ENCODE results near the gene DNAJA3.

The DNAJA3 gene

DNA sequence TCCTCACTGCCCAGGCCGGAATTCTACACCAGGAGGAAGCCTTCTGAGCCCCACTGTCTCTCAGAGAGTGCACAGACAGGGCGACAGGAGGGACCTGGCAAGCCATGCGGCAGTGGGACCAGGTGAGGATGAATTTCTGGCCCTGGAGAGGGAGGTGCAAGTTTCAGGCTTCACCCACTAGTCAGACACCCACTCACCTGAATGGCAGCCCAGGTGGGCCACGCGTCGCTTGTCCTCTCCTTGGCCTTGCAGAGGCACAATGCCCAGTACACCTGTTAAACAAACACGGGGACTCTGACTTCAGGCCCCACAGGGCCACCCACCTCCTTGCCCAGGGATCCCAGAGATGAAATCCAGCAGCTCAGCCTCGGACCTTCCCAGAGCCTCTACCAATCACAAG lies 13.5 kb upstream of the DNAJA3 start:
- no peaks in the 10 kb centered on the region for H3K27me3 ChIP-seq (ENCODE audit: control insufficient read depth, insufficient read depth, low read length)
- TF ChIP-seq, protein P1, sequence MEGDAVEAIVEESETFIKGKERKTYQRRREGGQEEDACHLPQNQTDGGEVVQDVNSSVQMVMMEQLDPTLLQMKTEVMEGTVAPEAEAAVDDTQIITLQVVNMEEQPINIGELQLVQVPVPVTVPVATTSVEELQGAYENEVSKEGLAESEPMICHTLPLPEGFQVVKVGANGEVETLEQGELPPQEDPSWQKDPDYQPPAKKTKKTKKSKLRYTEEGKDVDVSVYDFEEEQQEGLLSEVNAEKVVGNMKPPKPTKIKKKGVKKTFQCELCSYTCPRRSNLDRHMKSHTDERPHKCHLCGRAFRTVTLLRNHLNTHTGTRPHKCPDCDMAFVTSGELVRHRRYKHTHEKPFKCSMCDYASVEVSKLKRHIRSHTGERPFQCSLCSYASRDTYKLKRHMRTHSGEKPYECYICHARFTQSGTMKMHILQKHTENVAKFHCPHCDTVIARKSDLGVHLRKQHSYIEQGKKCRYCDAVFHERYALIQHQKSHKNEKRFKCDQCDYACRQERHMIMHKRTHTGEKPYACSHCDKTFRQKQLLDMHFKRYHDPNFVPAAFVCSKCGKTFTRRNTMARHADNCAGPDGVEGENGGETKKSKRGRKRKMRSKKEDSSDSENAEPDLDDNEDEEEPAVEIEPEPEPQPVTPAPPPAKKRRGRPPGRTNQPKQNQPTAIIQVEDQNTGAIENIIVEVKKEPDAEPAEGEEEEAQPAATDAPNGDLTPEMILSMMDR (IDR thresholded peaks at IDR 0.05) = no peak
- H3K36me3 ChIP-seq (ENCODE audit: control insufficient read depth, insufficient read depth, low read length) = no peaks in the 10 kb centered on the region
- no peak overlapping the region for H2AFZ ChIP-seq
- H3K4me2 ChIP-seq (ENCODE audit: low read length) = no peak overlapping the region
- H3K4me1 ChIP-seq = peaks cover 25% of the 10 kb centered on the region
- no peak overlapping the region for H3K9ac ChIP-seq
- no peak overlapping the region for H3K27ac ChIP-seq
- H3K79me2 ChIP-seq = no peaks in the 10 kb centered on the region
- no peak overlapping the region for H3K4me3 ChIP-seq (ENCODE audit: low read depth, low read length)
- H3K9me3 ChIP-seq (ENCODE audit: control insufficient read depth, low read length) = no peaks in the 10 kb centered on the region

GRCh38 chr16:4412854-4413253 lies 12.8 kb upstream of the DNAJA3 start:
- no peaks in the 10 kb centered on the region for H3K9me3 ChIP-seq (ENCODE audit: control insufficient read depth, low read length)
- H3K36me3 ChIP-seq (ENCODE audit: control insufficient read depth, insufficient read depth, low read length) = no peaks in the 10 kb centered on the region
- no peaks in the 10 kb centered on the region for H3K79me2 ChIP-seq
- H2AFZ ChIP-seq = no peak overlapping the region
- no peaks in the 10 kb centered on the region for H3K27me3 ChIP-seq (ENCODE audit: control insufficient read depth, insufficient read depth, low read length)
- TF ChIP-seq, protein P1 (IDR thresholded peaks at IDR 0.05) = no peak
- H3K4me3 ChIP-seq (ENCODE audit: low read depth, low read length) = no peak overlapping the region
- no peak overlapping the region for H3K9ac ChIP-seq
- peaks cover 25% of the 10 kb centered on the region for H3K4me1 ChIP-seq
- no peak overlapping the region for H3K27ac ChIP-seq
- H3K4me2 ChIP-seq (ENCODE audit: low read length) = no peak overlapping the region

DNA sequence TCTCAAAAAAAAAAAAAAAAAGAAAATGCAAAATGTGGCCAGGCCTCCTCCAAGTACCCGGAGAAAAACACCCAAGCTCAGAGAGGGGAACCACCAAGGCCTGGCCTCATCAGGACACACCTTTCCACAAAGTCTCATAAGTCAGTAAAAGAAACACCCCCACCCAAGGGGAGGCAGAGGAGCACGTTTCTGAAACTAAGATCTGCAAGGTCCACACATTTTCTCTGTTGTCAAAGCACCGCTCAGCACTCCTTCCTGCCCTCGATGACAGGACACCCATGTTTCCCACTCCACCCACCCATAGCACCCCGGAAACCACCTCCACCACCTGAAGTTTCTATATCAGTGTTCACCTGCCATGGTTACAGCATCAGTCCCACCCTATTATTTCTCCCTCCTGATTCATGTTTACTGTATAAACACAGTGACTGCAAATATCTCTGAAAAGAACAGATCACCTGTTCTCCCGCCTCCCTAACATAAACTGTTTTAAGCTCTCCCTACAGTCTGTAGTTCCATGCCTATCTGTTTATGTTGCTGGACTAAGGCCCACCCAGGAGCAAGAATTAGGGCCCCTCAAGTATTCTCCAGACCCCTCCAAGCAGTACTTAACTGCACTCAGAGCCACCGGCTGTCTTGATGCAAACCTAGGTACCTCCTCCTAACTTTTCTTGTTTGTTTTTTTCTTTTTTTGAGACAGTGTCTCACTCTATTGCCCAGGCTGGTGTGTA lies 11.3 kb upstream of the DNAJA3 start:
- H3K4me3 ChIP-seq (ENCODE audit: low read depth, low read length) = no peak overlapping the region
- H3K36me3 ChIP-seq (ENCODE audit: control insufficient read depth, insufficient read depth, low read length) = no peaks in the 10 kb centered on the region
- no peaks in the 10 kb centered on the region for H3K79me2 ChIP-seq
- H2AFZ ChIP-seq = no peak overlapping the region
- H3K9me3 ChIP-seq (ENCODE audit: control insufficient read depth, low read length) = no peaks in the 10 kb centered on the region
- H3K27me3 ChIP-seq (ENCODE audit: control insufficient read depth, insufficient read depth, low read length) = no peaks in the 10 kb centered on the region
- H3K4me1 ChIP-seq = peaks cover 22% of the 10 kb centered on the region
- H3K9ac ChIP-seq = no peak overlapping the region
- TF ChIP-seq, protein P1 (IDR thresholded peaks at IDR 0.05) = no peak
- no peak overlapping the region for H3K4me2 ChIP-seq (ENCODE audit: low read length)
- H3K27ac ChIP-seq = no peak overlapping the region

DNA sequence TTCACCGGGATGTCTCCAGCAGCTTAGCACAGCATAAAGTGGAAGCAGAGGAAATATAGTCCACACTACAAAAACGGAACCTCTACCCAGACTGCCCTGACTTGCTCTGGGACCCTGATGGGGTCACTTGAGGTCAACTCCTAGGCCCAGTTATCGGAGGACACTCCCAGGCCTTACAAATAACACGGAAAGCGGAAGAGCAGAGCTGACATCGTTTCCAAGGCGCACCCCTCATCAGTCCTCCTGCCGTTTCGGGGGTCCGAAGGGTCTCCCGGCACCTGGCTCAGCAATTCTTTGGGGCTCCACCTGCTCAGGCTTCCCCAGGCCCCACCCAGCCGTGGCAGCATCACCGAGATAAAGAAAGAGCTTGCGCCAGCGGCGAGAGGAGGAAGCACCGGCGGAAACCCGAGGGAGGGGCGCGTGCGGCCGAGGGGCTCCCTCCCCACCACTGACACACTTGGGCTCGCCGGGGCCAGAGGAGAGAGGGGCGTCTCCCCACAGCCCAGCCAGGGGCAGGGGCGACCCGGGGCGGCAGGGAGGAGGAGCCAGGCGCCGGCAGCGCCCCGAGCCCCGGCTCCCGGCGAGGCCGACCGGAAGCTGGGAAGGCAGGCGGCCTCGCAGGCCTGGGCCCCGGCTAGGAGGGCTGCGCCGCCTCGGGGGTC lies 10.0 kb upstream of the DNAJA3 start:
- Histone ChIP-seq H3K4me1 (peaks cover 9% of the 10 kb centered on the region), H3K36me3 (ENCODE audit: control insufficient read depth, insufficient read depth, low read length) (no peaks in the 10 kb centered on the region), H2AFZ (peak overlapping the region; percentile 87), H3K4me2 (ENCODE audit: low read length) (peak overlapping the region; percentile 97), H3K4me3 (ENCODE audit: low read depth, low read length) (peak overlapping the region; percentile 79), H3K27me3 (ENCODE audit: control insufficient read depth, insufficient read depth, low read length) (no peaks in the 10 kb centered on the region), H3K9ac (no peak overlapping the region), H3K27ac (peak overlapping the region; percentile 25), H3K9me3 (ENCODE audit: control insufficient read depth, low read length) (no peaks in the 10 kb centered on the region), H3K79me2 (no peaks in the 10 kb centered on the region)
- TF ChIP-seq, protein P1 (IDR thresholded peaks at IDR 0.05) = no peak
